GM12878 (cell line): ENCODE measurements around the gene CUL5. TPM values are rescaled to one million over a fixed set of nuclear protein-coding genes. Genes with fewer than 3 reads are reported as not detected.

Source experiments
- ATAC-seq: fragments of 200-7000 bp; cut with Tn5 transposase; 3 replicates; pipeline ENCODE4 v1.9.1; 2020; ENCODE audit warnings: mild to moderate bottlenecking, moderate library complexity
- BruUV-seq: library from RNA; stranded (reverse); fragments of 400-500 nt; replicated peaks from 2 replicates; lab custom pipeline; 2021; lab: Mats Ljungman, UMichigan
- CTCF ChIA-PET: fragments of 300-600 bp; sonication (Branson Sonifier 250); formaldehyde crosslinking; extraction: SDS; loops from one replicate; lab custom pipeline; 2021; ENCODE audit warnings: inconsistent platforms; lab: Yijun Ruan, JAX
- POLR2A ChIA-PET: fragments of 350-600 bp; formaldehyde crosslinking; extraction: SDS; loops from one replicate; lab custom pipeline; 2021; ENCODE audit warnings: inconsistent platforms; lab: Charles Lee
- RAD21 ChIA-PET: fragments of 300-600 bp; sonication (Branson Sonifier 250); formaldehyde crosslinking; loops from one replicate; lab custom pipeline; 2023; ENCODE audit warnings: antibody characterized with exemption; ENCODE audit not compliant: unreplicated experiment; lab: Charles Lee
- SMC1A ChIA-PET: fragments of 300-600 bp; sonication (Branson Sonifier 250); formaldehyde crosslinking; loops from one replicate; lab custom pipeline; 2023; ENCODE audit not compliant: unreplicated experiment, uncharacterized antibody; lab: Charles Lee
- DNase-seq: peaks from one replicate; pipeline ENCODE4 v3.0.0-alpha.2; 2011; ENCODE audit warnings: low read depth, low spot score
- FAIRE-seq: peaks from 3 replicates; lab custom pipeline; 2011; peaks lifted over from hg19 to GRCh38; lab: Jason Lieb, UNC
- H2AFZ ChIP-seq: 2 replicates; pipeline ENCODE4 v1.6.0; 2011; ENCODE audit warnings: low read depth, low read length, control low read depth; ENCODE audit not compliant: control insufficient read depth
- H3K27ac ChIP-seq: 2 replicates; pipeline ENCODE4 v1.5.1; 2011; ENCODE audit warnings: control low read depth; ENCODE audit not compliant: control insufficient read depth, insufficient read depth
- H3K27me3 ChIP-seq, 2 experiments: replicated peaks in 1 of 2; 2 replicates each; pipeline versions ENCODE4 v1.6.0 to v1.6.1; 2011; ENCODE audit warnings: low read length in 1 of 2; ENCODE audit not compliant: control insufficient read depth in 2 of 2, insufficient read depth in 2 of 2
- H3K36me3 ChIP-seq, 2 experiments: 2 replicates each; pipeline ENCODE4 v1.5.1; 2011; ENCODE audit warnings: low read length in 1 of 2; ENCODE audit not compliant: control insufficient read depth in 2 of 2, insufficient read depth in 2 of 2
- H3K4me1 ChIP-seq: 2 replicates; pipeline ENCODE4 v1.6.1; 2011; ENCODE audit warnings: mild to moderate bottlenecking, low read length, moderate library complexity, mixed read lengths; ENCODE audit not compliant: control insufficient read depth, insufficient read depth
- H3K4me2 ChIP-seq: 2 replicates; pipeline ENCODE4 v1.6.0; 2011; ENCODE audit warnings: control low read depth; ENCODE audit not compliant: control insufficient read depth, insufficient read depth
- H3K4me3 ChIP-seq: fragments of 200-600 bp; sonication (generic); 2 replicates; pipeline ENCODE4 v1.5.1; 2016
- H3K79me2 ChIP-seq: 2 replicates; pipeline ENCODE4 v1.6.0; 2011; ENCODE audit warnings: low read length; ENCODE audit not compliant: control insufficient read depth, insufficient read depth
- H3K9ac ChIP-seq: 2 replicates; pipeline ENCODE4 v1.8.0; 2011; ENCODE audit warnings: low read length, control low read depth, mixed read lengths; ENCODE audit not compliant: control insufficient read depth, insufficient read depth
- H3K9me3 ChIP-seq: replicated peaks from 3 replicates; pipeline ENCODE4 v1.5.1; 2011; ENCODE audit warnings: mild to moderate bottlenecking, low read length; ENCODE audit not compliant: control insufficient read depth, insufficient read depth
- H4K20me1 ChIP-seq: 2 replicates; pipeline ENCODE4 v1.6.0; 2011; ENCODE audit not compliant: control insufficient read depth, insufficient read depth
- ATF3 ChIP-seq: IDR thresholded peaks from 2 replicates; pipeline ENCODE4 v1.6.1; 2011; ENCODE audit warnings: low read depth, mild to moderate bottlenecking, low read length, moderate library complexity, borderline replicate concordance; ENCODE audit errors: extremely low read depth
- BCL11A ChIP-seq: IDR thresholded peaks from 2 replicates; pipeline ENCODE4 v1.6.1; 2011; ENCODE audit warnings: low read depth, low read length
- CBX3 ChIP-seq: fragments of 200-600 bp; sonication (generic); IDR thresholded peaks from 2 replicates; pipeline ENCODE4 v1.6.1; 2016; ENCODE audit warnings: low read depth, borderline replicate concordance
- CREM ChIP-seq: IDR thresholded peaks from 2 replicates; pipeline ENCODE4 v1.6.1; 2014; ENCODE audit warnings: antibody characterized with exemption, low read depth
- EED ChIP-seq: sonication (generic); IDR thresholded peaks from 2 replicates; pipeline ENCODE4 v1.6.1; 2016; ENCODE audit warnings: antibody characterized with exemption, low read depth
- EP300 ChIP-seq, 2 experiments: fragments of 150-350 bp in 1 of 2; IDR thresholded peaks; 2 replicates each; pipeline ENCODE4 v1.6.1; 2011 to 2012; ENCODE audit warnings: low read depth in 2 of 2, low read length in 2 of 2, borderline replicate concordance in 1 of 2, improper control_type of control experiment in 1 of 2, inconsistent platforms in 1 of 2; ENCODE audit not compliant: control insufficient read depth in 1 of 2
- HCFC1 ChIP-seq: fragments of 150-350 bp; IDR thresholded peaks from 2 replicates; pipeline ENCODE4 v1.6.1; 2014; ENCODE audit warnings: low read length
- POLR2A ChIP-seq: IDR thresholded peaks from 2 replicates; pipeline ENCODE4 v1.6.1; 2011; ENCODE audit warnings: low read depth, mild to moderate bottlenecking, low read length
- SMC3 ChIP-seq: IDR thresholded peaks from 2 replicates; pipeline ENCODE4 v1.6.1; 2011; ENCODE audit warnings: low read length, improper control_type of control experiment, borderline replicate concordance
- SREBF2 ChIP-seq: IDR thresholded peaks from 2 replicates; pipeline ENCODE4 v1.6.1; 2012; ENCODE audit warnings: mild to moderate bottlenecking, low read length
- TAF1 ChIP-seq: IDR thresholded peaks from 2 replicates; pipeline ENCODE4 v1.6.1; 2011; ENCODE audit warnings: mild to moderate bottlenecking, low read depth, low read length, borderline replicate concordance
- ZBTB40 ChIP-seq: fragments of 450-650 bp; IDR thresholded peaks from 2 replicates; pipeline ENCODE4 v1.6.1; 2016; ENCODE audit warnings: mild to moderate bottlenecking, moderate library complexity, borderline replicate concordance
- ZNF207 ChIP-seq: fragments of 450-650 bp; IDR thresholded peaks from 2 replicates; pipeline ENCODE4 v1.6.1; 2014; ENCODE audit warnings: antibody characterized with exemption, mild to moderate bottlenecking, borderline replicate concordance
- ZNF622 ChIP-seq: fragments of 450-650 bp; IDR thresholded peaks from 2 replicates; pipeline ENCODE4 v1.6.1; 2017; ENCODE audit warnings: mild to moderate bottlenecking, inconsistent platforms
- WGBS: methylation state at CpG from one replicate; pipeline ENCODE4 v1.1.6; 2016; ENCODE audit warnings: low lambda C conversion rate; ENCODE audit not compliant: insufficient replicate concordance, insufficient coverage; ENCODE audit errors: missing lambda C conversion rate; 5-methylcytosine and 5-hydroxymethylcytosine counted together
- in situ Hi-C: fragments of 300-500 bp; cut with MboI; formaldehyde crosslinking; loops from 9 replicates; pipeline ENCODE4 v1.14.3; 2018; ENCODE audit warnings: mixed read lengths
- intact Hi-C: fragments of 100-400 bp; cut with micrococcal nuclease; formaldehyde crosslinking; loops from one replicate; pipeline ENCODE4 v1.14.2; 2022; ENCODE audit not compliant: unreplicated experiment
- polyA plus RNA-seq, 11 experiments: library from polyadenylated mRNA; depleted of rRNA in 4 of 11; unstranded in 6 of 11; stranded (reverse) in 5 of 11; fragments of >200 nt; fragmentation: Nextera tagmentation in 4 of 11; fragmentation: Illumina TruSeq in 1 of 11; extraction: Ambion mirVana in 4 of 11; extraction: Trizol in 1 of 11; gene quantifications; 1 replicate in 1 of 11; 2 replicates in 10 of 11; pipeline versions ENCODE4 v1.2.1 to v1.2.3, GENCODE V29; 2011 to 2016; ENCODE audit warnings: inconsistent platforms in 2 of 11, missing spikeins in 2 of 11, low read depth in 1 of 11
- total RNA-seq, 4 experiments: library from RNA; depleted of rRNA in 3 of 4; stranded (reverse); fragments of >200 nt in 3 of 4; fragmentation: Illumina TruSeq in 1 of 4; extraction: Trizol in 1 of 4; gene quantifications; 2 replicates each; pipeline versions ENCODE4 v1.2.1 to v1.2.3, GENCODE V29; 2013 to 2021

CUL5 gene
- total and polyA plus RNA-seq, 10 of the 15 experiments (the other 5 are each of a cell fraction or from before 2014, with no cell fraction given): 9.1 to 37.6 (median 18.3) TPM

GRCh38 chr11:108016647-108017046 is 7.9 kb downstream of the CUL5 start:
- TF ChIP-seq EP300 (IDR thresholded peaks at IDR 0.05; ENCODE audit: borderline replicate concordance in 1 of 2, control insufficient read depth in 1 of 2, low read depth in 2 of 2, low read length in 2 of 2) (no peak), CREM (no peak), SMC3 (no peak), BCL11A (no peak)
- ChIA-PET RAD21 (interaction anchor here (1.5 kb wide), 1 partner anchor 9 kb away, joined by 5 read pairs; no protein-coding TSS in a partner anchor), CTCF (interaction anchor here (0.7 to 0.9 kb wide), 2 partner anchors 9 kb away, joined by 3 read pairs; no protein-coding TSS in a partner anchor), SMC1A (interaction anchor here (0.7 to 1.2 kb wide), 2 partner anchors 21 to 67 kb away, joined by 3 read pairs; no protein-coding TSS in a partner anchor), POLR2A (interaction anchor here (1.4 kb wide), 1 partner anchor 8 kb away, joined by 7 read pairs; no protein-coding TSS in a partner anchor)
- peaks cover 0 to 6% of the 10 kb centered on the region in 2 experiments; a peak in 3 of 4 replicates for H3K36me3 ChIP-seq
- H3K9ac ChIP-seq: no peak overlapping the region
- in situ Hi-C loops (no loop called here), intact Hi-C loops (loop anchor here (10.0 kb wide), 1 partner anchor 648 kb away; the partner anchor contains the start of gene DDX10)
- no peaks in the 10 kb centered on the region for H3K9me3 ChIP-seq
- H3K4me1 ChIP-seq: no peaks in the 10 kb centered on the region
- peaks cover 4% of the 10 kb centered on the region; the same call in 1 of the 2 replicates for H4K20me1 ChIP-seq
- no TSS peak for BruUV-seq
- H3K4me3 ChIP-seq: no peak overlapping the region
- peaks cover 88% of the 10 kb centered on the region for H3K79me2 ChIP-seq
- ATAC-seq (no peak), FAIRE-seq (no peak), DNase-seq (no peak)
- H3K4me2 ChIP-seq: no peak overlapping the region
- H3K27ac ChIP-seq: no peak overlapping the region
- H2AFZ ChIP-seq: no peak overlapping the region
- no peaks in the 10 kb centered on the region for H3K27me3 ChIP-seq

DNA sequence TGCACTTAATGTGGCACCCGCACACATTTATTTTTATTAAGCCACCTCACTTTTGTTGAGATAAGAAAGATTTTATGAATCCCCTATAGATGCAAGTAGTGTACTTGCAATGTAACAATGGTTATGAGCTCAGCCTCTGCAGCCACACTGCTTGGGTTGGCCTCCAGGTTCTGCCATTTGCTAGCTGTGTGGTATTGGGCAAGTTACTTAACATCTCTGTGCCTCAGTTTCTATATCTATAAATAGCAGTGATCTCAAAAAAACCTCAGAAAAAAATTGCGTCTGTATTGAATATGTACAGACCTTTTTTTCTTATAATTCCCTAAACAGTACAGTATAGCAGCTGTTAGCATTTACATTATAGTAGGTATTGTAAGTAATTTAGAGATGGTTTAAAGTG is 10.0 kb downstream of the CUL5 start:
- no peak overlapping the region for H3K4me2 ChIP-seq
- FAIRE-seq (no peak), DNase-seq (no peak), ATAC-seq (no peak)
- H3K79me2 ChIP-seq: peaks cover 87% of the 10 kb centered on the region
- H3K9me3 ChIP-seq: no peaks in the 10 kb centered on the region
- H3K36me3 ChIP-seq: peaks cover 0 to 6% of the 10 kb centered on the region in 2 experiments; a peak in 3 of 4 replicates
- H2AFZ ChIP-seq: no peak overlapping the region
- no peaks in the 10 kb centered on the region for H3K4me1 ChIP-seq
- RAD21 ChIA-PET: interaction anchor here (1.9 kb wide), 1 partner anchor 10 kb away, joined by 8 read pairs; the partner anchor contains the start of gene CUL5
- no peaks in the 10 kb centered on the region for H3K27me3 ChIP-seq
- H3K4me3 ChIP-seq: no peak overlapping the region
- no peak overlapping the region for H3K27ac ChIP-seq
- in situ Hi-C loops (no loop called here), intact Hi-C loops (loop anchor here (10.0 kb wide), 1 partner anchor 646 kb away; the partner anchor contains the start of gene DDX10)
- peaks cover 4% of the 10 kb centered on the region; the same call in 1 of the 2 replicates for H4K20me1 ChIP-seq
- no peak overlapping the region for H3K9ac ChIP-seq
- POLR2A ChIA-PET: interaction anchor here (0.7 kb wide), 1 partner anchor 95 kb away, joined by 5 read pairs; no protein-coding TSS in a partner anchor
- SMC1A ChIA-PET: interaction anchor here (0.7 to 2.4 kb wide), 2 partner anchors 10 to 62 kb away, joined by 3 to 6 read pairs; partner anchors contain the start of gene CUL5
- no TSS peak for BruUV-seq
- WGBS: 67% methylated on average over 2 of the region's 2 CpGs
- CTCF ChIA-PET: interaction anchor here (0.6 to 2.0 kb wide), 3 partner anchors 10 to 1962 kb away, joined by 3 to 16 read pairs (median 5); partner anchors contain the start of gene CUL5
- TF ChIP-seq ZBTB40 (no peak), SREBF2 (no peak), POLR2A (no peak), TAF1 (no peak), ZNF207 (no peak), ATF3 (no peak), CBX3 (no peak), HCFC1 (no peak), ZNF622 (no peak), EED (no peak)
